ENCODE data around the gene XRCC5. TPM values are rescaled to one million over a fixed set of nuclear protein-coding genes. Genes with fewer than 3 reads are reported as not detected.

The XRCC5 gene
- total and polyA plus RNA-seq, 10 donors: 63.5 to 252 (median 179) TPM

DNA sequence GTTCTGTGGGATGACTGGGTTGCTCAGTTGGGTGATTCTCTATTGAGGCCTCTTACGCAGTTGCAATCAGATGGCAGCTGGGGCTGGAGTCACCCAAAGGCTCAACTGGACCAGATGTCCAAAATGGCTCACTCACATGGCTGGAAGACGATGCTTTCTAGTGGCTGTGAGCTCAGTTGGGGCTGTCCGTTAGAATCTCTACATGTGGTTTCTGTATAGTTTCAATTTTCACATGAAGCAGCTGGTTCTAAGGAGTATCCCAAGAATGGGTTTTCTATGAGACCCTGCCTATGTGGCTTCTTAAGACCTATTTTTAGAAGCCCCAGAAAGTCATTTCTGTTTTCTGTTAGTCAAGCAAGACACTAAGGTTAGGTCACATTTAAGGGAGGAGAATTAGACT is 4.4 kb downstream of the XRCC5 start:
- DNase-seq: no peak
- TF ChIP-seq, protein P1, sequence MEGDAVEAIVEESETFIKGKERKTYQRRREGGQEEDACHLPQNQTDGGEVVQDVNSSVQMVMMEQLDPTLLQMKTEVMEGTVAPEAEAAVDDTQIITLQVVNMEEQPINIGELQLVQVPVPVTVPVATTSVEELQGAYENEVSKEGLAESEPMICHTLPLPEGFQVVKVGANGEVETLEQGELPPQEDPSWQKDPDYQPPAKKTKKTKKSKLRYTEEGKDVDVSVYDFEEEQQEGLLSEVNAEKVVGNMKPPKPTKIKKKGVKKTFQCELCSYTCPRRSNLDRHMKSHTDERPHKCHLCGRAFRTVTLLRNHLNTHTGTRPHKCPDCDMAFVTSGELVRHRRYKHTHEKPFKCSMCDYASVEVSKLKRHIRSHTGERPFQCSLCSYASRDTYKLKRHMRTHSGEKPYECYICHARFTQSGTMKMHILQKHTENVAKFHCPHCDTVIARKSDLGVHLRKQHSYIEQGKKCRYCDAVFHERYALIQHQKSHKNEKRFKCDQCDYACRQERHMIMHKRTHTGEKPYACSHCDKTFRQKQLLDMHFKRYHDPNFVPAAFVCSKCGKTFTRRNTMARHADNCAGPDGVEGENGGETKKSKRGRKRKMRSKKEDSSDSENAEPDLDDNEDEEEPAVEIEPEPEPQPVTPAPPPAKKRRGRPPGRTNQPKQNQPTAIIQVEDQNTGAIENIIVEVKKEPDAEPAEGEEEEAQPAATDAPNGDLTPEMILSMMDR (IDR thresholded peaks at IDR 0.05 in 8 of 11, conservative IDR thresholded peaks at IDR 0.05 in 3 of 11): no peak
- TF ChIP-seq POLR2AphosphoS5 (IDR thresholded peaks at IDR 0.05) (no peak), POLR2A (IDR thresholded peaks at IDR 0.05) (no peak)
- Histone ChIP-seq H3K36me3 (peaks cover 0 to 75% (median 51%) of the 10 kb centered on the region in 6 donors), H3K27me3 (replicated peaks in 1 of 7) (no peaks in the 10 kb centered on the region), H3K9me3 (no peaks in the 10 kb centered on the region), H3K4me3 (no peak overlapping the region), H3K4me1 (peaks cover 45 to 91% (median 83%) of the 10 kb centered on the region in 6 donors), H3K27ac (peak overlapping the region in 4 of 8 donors; percentile 22 to 93 (median 87))
- WGBS, 5 donors: 64 to 80% (median 70%) methylated on average over 3 of the region's 3 CpGs
- intact Hi-C loops (cut with DNase I; ENCODE audit: low total_unique reads): no loop called here

DNA sequence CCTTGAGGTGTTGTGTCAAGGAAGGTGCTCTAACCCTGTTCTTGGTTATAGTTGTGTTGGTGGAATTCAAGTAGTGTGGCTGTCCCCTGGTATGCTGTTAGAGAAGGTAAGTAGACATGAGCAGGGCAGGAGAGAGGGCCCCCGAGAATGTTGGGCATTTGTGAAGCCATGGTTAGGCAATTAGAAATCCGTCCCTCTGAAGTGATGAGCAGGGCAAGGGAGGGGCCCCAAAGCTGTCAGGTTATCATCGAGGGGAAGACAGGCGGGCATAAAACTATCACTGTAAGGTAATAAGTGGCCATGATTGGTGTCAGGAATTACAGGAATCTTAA is 5.2 kb downstream of the XRCC5 start:
- Histone ChIP-seq H3K27ac (peak overlapping the region in 7 of 8 donors; percentile 78 to 93 (median 88)), H3K9me3 (no peaks in the 10 kb centered on the region), H3K27me3 (replicated peaks in 1 of 7) (no peaks in the 10 kb centered on the region), H3K4me1 (peaks cover 45 to 95% (median 83%) of the 10 kb centered on the region in 6 donors), H3K4me3 (peak overlapping the region in 1 of 8 donors; percentile 72), H3K36me3 (peaks cover 0 to 83% (median 59%) of the 10 kb centered on the region in 6 donors)
- WGBS, 5 donors: 30 to 54% (median 41%) methylated on average over 4 of the region's 4 CpGs
- intact Hi-C loops (cut with DNase I; ENCODE audit: low total_unique reads): no loop called here
- TF ChIP-seq, protein P1 (IDR thresholded peaks at IDR 0.05 in 8 of 11, conservative IDR thresholded peaks at IDR 0.05 in 3 of 11): no peak
- TF ChIP-seq POLR2AphosphoS5 (IDR thresholded peaks at IDR 0.05): no peak
- no peak for TF ChIP-seq POLR2A (IDR thresholded peaks at IDR 0.05)
- no peak for DNase-seq

DNA sequence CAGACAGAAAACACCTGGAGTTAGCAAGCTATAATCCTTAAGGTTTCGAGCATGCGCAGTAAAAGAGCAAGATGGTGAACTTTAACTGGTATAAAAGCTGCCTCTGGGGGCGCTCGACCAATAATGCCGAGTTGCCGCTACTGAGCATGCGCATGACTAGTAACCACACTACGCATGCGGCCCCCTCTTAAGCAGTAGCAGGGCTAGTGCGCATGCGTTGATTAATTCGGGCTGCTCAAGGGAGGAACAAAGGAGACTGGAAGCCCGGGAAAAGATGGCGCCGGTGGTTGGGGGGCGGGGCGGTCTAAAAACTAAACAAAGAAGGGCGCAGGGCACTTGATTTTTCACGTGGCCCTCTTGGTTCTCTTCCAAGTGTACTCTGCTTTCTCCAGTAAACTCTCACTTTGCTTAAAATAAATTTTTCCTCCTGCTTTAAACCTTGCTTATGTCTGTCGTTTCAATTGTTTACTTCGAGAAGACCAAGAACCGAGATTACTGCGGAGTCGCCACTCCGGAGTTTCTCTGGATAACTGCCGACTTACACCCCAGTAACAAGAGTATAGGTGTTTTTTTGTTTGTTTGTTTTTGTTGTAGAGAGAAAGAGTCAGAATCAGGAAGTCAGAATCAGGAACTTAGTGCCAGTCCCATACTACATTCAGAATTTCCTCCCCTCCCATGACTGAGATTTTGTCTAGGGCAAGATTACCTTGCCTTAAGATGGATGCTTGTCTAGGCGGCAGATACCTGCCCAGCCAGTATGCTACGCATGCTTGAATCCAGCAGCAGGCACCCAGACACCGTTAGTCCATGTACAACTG is 5.8 kb downstream of the XRCC5 start:
- Histone ChIP-seq H3K9me3 (no peaks in the 10 kb centered on the region), H3K27ac (peak overlapping the region; percentile 71 to 93 (median 87)), H3K27me3 (replicated peaks in 1 of 7) (no peaks in the 10 kb centered on the region), H3K4me1 (peaks cover 45 to 97% (median 81%) of the 10 kb centered on the region in 6 donors), H3K4me3 (peak overlapping the region; percentile 30 to 72 (median 46)), H3K36me3 (peaks cover 0 to 89% (median 65%) of the 10 kb centered on the region in 6 donors)
- no peak for TF ChIP-seq POLR2A (IDR thresholded peaks at IDR 0.05)
- TF ChIP-seq, protein P1 (IDR thresholded peaks at IDR 0.05 in 8 of 11, conservative IDR thresholded peaks at IDR 0.05 in 3 of 11): peak; percentile 73 to 95 (median 88)
- peak in 2 of 3 donors; percentile 76 to 87 for TF ChIP-seq POLR2AphosphoS5 (IDR thresholded peaks at IDR 0.05)
- WGBS, 5 donors: 8 to 13% (median 10%) methylated on average over 29 of the region's 29 CpGs
- DNase-seq: peak; percentile 98
- intact Hi-C loops (cut with DNase I; ENCODE audit: low total_unique reads): no loop called here

DNA sequence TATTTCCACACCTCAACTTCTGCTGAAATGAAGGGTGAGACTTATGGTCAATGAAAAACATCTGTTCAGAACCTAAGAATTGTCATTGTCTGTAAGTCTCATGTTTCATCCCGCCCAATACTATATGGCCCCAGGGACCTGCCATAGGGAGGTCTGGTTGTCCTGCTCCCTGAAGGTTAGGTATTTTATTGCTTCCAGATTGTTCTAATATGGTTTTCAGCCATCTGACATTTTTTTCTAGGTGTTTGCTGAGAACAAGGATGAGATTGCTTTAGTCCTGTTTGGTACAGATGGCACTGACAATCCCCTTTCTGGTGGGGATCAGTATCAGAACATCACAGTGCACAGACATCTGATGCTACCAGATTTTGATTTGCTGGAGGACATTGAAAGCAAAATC is 7.3 kb downstream of the XRCC5 start:
- intact Hi-C loops (cut with DNase I; ENCODE audit: low total_unique reads): no loop called here
- DNase-seq: no peak
- Histone ChIP-seq H3K27ac (peak overlapping the region in 1 of 8 donors; percentile 1), H3K36me3 (peaks cover 2 to 93% (median 70%) of the 10 kb centered on the region in 6 donors), H3K4me1 (peaks cover 37 to 88% (median 66%) of the 10 kb centered on the region in 6 donors), H3K9me3 (no peaks in the 10 kb centered on the region), H3K4me3 (no peak overlapping the region), H3K27me3 (replicated peaks in 1 of 7) (no peaks in the 10 kb centered on the region)
- TF ChIP-seq POLR2AphosphoS5 (IDR thresholded peaks at IDR 0.05): no peak
- TF ChIP-seq, protein P1 (IDR thresholded peaks at IDR 0.05 in 8 of 11, conservative IDR thresholded peaks at IDR 0.05 in 3 of 11): no peak
- no peak for TF ChIP-seq POLR2A (IDR thresholded peaks at IDR 0.05)
- 95 to 100% (median 100%) methylated on average over 1 of the region's 1 CpG for WGBS, 5 donors
